ENCODE data around the gene PTP4A2.
"Not testable (repeated sequence)": the region's sequence is repeated elsewhere in the genome, so short reads cannot be mapped to it uniquely, and the experiment has no call there.

The PTP4A2 gene

GRCh38 chr1:31923901-31924535, 14.2 kb downstream of the PTP4A2 start:
- no peak for DNase-seq

- no peak for DNase-seq
These were observed 17.2 kb downstream of the PTP4A2 start for GRCh38 chr1:31920956-31921355.

- DNase-seq, result no peak
These were observed 18.6 kb downstream of the PTP4A2 start for GRCh38 chr1:31919591-31919990.

- DNase-seq, result no peak
These were observed 22.7 kb downstream of the PTP4A2 start for GRCh38 chr1:31915438-31915837.

- no peak for DNase-seq
These were observed 24.2 kb downstream of the PTP4A2 start for GRCh38 chr1:31913968-31914367.

- DNase-seq, result no peak
These were observed 25.3 kb downstream of the PTP4A2 start for GRCh38 chr1:31912839-31913239.

- DNase-seq, result no peak
These were observed 26.0 kb downstream of the PTP4A2 start for GRCh38 chr1:31911994-31912780.

- no peak for DNase-seq
These were observed 27.2 kb downstream of the PTP4A2 start for GRCh38 chr1:31910933-31911332.

GRCh38 chr1:31909691-31910090, 28.5 kb downstream of the PTP4A2 start:
- no peak for DNase-seq

- no peak for DNase-seq
These were observed 31.6 kb downstream of the PTP4A2 start for GRCh38 chr1:31906557-31906956.

- no peak for DNase-seq
These were observed 32.5 kb downstream of the PTP4A2 start for GRCh38 chr1:31905681-31906080.

GRCh38 chr1:31905093-31905509, 33.1 kb downstream of the PTP4A2 start:
- DNase-seq, result no peak

- no peak for DNase-seq
These were observed 33.7 kb downstream of the PTP4A2 start for GRCh38 chr1:31904339-31905092.

- no peak for DNase-seq
These were observed 35.7 kb downstream of the PTP4A2 start for GRCh38 chr1:31902510-31902860.

GRCh38 chr1:31901838-31902509, 36.2 kb downstream of the PTP4A2 start:
- no peak for DNase-seq

GRCh38 chr1:31900790-31901189, 37.4 kb downstream of the PTP4A2 start:
- DNase-seq, result no peak

GRCh38 chr1:31897526-31898100, 40.6 kb downstream of the PTP4A2 start:
- DNase-seq, result no peak

- not testable (repeated sequence) for DNase-seq
These were observed 42.5 kb downstream of the PTP4A2 start for GRCh38 chr1:31895474-31896198.

GRCh38 chr1:31891280-31891679, 46.9 kb downstream of the PTP4A2 start:
- DNase-seq, result no peak

GRCh38 chr1:31888291-31888690, 49.9 kb downstream of the PTP4A2 start:
- DNase-seq, result no peak

GRCh38 chr1:31886866-31887265, 51.3 kb downstream of the PTP4A2 start:
- DNase-seq, result no peak

- no peak for DNase-seq
These were observed 52.3 kb downstream of the PTP4A2 start for GRCh38 chr1:31885851-31886250.
